ENCODE results near the gene CBX6.
"Not testable (repeated sequence)": the region's sequence is repeated elsewhere in the genome, so short reads cannot be mapped to it uniquely, and the experiment has no call there.

Gene CBX6

DNA sequence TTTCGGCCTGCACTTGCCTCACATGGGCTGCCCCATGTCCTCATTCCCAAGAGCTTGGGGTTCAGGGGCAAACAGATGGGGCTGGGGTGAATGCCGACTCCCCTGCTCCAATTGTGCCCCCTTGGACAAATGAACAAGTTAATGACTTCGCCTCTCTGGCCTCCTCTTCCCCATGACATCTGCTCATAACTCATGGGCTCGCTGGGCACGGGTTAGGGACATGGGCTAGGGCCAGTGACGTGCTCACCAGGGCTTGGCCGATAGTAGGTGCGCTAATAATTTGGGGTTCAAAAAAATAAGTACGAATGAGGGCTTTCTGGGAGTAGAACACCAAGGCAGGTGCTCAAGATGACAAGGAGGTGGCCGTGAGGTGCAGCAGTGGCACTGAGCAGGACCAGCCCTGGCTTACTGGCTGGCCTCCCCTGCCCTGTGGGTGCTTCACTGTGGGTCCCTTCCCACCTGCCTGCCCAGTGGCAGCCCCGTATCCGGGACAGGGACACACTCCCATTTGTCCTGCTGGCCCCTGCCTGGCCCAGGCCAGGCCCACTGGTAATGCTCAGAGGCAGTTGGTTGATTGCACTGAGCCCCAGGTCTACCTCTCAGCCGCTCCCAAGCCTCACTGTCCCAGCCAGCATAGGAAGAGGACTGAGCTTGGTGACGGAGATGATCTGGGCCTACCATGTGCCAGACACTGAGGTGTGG lies 12.3 kb downstream of the CBX6 start:
- DNase-seq: no peak

GRCh38 chr22:38858492-38858891 lies 13.5 kb downstream of the CBX6 start:
- no peak for DNase-seq

DNA sequence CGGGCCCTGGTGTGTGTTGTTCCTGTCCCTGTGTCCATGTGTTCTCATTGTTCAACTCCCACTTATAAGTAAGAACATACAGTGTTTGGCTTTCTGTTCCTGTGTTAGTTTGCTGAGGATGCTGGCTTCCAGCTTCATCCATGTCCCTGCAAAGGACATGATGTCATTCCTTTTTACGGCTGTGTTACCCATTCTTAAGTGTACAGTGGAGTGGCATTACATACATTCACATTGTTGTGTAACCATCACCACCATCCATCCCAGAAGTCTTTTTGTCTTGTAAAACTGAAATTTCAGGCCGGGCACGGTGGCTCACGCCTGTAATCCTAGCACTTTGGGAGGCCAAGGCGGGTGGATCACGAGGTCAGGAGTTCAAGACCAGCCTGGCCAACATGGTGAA lies 17.5 kb downstream of the CBX6 start:
- DNase-seq: not testable (repeated sequence)

DNA sequence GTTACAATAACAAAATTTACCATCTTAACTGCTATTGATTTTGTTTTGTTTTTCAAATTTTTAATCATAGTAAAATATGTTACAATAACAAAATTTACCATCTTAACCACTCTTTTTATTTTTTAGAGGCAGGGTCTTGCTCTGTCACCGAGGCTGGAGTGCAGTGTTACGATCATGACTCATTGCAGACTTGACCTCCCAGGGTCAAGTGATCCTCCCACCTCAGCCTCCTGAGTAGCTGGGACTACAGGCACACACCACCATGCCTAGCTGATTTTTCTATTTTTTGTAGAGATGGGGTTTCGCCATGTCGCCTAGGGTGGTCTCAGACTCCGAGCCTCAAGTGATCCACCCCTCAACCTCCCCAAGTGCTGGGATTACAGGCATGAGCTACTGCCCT lies 18.1 kb downstream of the CBX6 start:
- DNase-seq: not testable (repeated sequence)

DNA sequence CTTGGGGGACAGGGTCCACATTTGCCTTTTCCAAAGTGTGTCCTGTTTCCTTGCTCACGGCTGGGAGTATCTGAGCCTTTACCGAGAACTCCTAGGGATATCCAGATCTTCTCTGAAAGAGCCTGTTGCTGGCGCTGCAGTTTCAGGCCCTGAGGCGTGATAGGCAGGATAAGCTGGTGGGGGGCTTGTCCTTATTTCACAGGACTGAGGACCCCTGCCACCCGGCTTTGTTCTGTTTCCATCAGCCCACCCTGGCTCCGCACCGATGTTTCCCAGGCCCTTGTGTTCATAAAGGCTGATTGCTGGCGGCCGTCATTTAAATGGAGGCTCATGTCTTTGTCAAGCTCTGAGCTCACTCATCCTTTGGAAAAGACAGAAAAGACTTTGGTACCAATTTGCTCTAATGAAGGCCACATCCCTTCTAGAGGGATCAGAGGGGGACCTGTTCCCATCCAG lies 18.8 kb downstream of the CBX6 start:
- no peak for DNase-seq

- no peak for DNase-seq
These were observed 19.5 kb downstream of the CBX6 start for GRCh38 chr22:38852522-38852921.

DNA sequence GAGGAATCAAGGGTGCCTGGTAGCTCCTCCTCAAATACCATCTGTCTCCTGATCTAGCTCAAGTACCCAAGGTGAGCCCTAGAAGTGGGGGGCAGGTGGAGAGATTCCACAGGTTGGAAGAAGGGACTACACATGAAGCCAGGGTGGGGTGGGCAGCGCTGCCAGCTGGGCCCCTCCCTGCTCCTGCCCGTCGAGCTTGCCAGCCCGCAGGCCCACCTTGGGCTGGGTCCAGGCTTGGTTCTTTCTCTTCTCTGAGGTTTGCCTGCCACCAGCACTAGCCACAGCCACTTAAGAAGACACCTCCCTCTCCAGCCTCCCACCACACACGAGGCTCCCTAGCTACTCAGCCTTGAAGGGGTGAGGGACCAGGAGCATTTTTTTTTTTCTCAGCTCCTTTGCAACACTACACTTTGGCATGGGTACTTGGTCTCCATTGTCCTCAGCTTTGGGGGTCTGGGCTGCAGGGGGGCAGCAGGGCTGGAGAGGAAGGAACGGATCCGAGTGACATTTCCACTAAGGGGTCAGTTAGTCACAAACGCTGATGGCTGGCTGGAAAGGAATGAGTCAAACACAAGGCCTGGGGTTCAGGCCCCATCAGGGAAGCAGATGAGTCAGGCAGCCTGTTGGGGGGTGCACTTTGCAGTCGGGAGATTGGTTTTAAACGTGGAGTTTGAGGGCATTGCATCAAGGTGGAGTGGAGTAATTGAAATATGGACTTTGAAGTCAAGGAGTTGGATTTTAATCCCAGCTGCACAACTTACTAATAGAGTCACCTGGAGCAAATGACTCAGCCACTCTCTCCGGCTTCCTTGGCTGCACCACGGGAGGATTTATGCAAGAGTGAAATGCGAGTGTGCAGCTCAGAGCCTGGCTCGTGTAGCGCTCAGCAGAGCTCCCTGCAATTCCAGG lies 20.8 kb downstream of the CBX6 start:
- no peak for DNase-seq

DNA sequence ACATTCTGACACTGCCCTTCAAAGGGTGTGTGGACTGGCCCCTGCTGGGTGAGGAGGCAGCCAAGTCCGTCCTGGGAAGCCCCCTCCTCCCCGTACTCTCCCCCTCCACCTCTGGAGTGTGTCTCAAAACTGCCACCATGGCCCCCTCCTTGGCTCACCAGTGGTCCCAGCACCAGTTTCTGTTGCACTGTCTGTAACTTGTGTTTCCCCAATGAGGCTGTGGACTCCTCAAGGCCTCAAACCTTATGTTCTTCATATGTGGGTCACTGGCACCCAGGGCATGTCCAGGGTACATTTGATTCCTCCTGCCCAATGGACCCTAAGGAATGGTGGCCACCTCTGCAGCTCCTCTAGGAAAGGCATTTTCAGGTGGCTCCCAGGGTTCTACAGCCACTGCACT lies 21.6 kb downstream of the CBX6 start:
- DNase-seq: no peak

GRCh38 chr22:38849811-38850210 lies 22.2 kb downstream of the CBX6 start:
- DNase-seq: no peak

GRCh38 chr22:38846412-38846811 lies 25.6 kb downstream of the CBX6 start:
- DNase-seq: no peak

- no peak for DNase-seq
These were observed 26.8 kb downstream of the CBX6 start for GRCh38 chr22:38845004-38845740.

GRCh38 chr22:38844315-38845003 lies 27.6 kb downstream of the CBX6 start:
- no peak for DNase-seq

GRCh38 chr22:38843657-38844314 lies 28.2 kb downstream of the CBX6 start, which contains the start of gene NPTXR:
Gene NPTXR (minus strand): TSS chr22:38844028.
- no peak for DNase-seq

DNA sequence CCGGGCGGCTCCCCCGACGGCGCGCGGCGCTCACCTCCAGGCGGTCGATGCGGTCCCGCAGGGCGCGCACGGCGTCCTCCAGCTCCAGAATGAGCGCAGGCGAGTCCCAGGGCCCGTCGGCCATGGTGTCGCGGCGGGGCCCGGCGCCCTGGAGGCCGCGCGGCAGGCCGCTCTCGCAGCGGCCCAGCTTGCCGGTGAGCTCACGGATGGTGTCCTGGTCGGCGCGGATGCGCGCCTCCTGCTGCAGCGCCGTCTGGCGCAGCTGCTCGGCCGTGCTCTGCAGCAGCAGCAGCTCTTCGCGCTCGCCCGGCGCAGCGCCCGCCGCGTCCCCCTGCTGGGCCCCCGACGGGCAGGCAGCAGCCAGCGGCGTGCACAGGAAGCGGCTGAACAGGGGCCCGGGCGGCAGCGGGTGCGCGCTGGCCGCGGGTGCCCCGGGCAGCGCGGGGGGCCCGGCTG lies 28.8 kb downstream of the CBX6 start:
- DNase-seq: peak; percentile 23

DNA sequence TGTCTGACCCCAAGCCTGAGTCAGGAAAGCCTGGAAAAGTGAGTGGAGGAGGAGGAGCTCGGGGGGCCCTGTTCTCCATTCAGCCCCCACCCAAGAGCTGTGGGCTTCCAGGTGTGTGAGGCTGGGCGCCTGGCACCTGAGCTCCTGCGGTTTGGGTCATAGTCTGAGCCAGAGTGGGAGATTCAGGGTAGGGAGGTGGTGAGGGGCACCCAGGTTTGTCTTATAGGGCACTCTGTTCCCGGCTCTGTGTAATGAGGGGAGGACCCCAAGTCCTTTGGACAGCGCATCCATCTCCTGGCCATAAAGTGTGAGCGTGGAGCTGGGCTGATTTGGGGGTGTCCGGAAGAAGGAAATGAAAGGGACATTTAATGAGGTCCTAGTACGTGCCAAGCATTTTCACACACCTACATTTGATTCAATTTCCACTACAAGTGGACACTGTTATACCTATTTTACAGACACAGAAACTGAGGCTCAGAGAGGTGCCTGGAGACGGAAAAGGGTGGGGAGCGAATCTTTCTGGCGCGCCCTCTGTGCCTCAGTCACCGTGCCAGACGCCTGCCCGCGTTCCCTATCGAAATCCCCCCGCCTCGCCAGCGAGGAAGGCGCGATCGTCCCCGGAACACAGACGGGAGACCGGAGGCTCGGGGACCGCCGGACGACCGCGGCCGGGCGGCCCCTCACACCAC lies 29.4 kb downstream of the CBX6 start:
- no peak for DNase-seq

DNA sequence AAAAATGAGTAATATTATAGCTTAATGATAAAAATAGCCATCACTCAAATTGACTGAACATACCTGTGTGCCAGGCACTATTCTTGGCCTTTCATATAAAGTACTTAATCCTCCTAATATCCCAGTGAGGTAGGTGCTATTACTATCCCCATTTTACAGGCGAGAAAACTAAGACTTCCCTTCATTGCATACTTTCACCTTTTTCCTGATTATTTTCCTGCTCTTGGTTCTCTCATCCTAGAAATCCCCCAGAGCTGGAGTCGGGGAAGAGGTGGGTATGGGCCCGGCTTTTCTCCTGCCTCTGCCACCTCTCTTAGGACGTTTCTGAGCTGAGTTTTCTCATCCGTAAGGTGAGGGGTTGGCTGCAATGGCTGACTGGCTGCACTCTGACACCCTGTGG lies 30.4 kb downstream of the CBX6 start:
- no peak for DNase-seq

GRCh38 chr22:38841211-38841610 lies 30.8 kb downstream of the CBX6 start:
- DNase-seq: no peak

GRCh38 chr22:38840129-38840528 lies 31.9 kb downstream of the CBX6 start:
- DNase-seq: no peak

DNA sequence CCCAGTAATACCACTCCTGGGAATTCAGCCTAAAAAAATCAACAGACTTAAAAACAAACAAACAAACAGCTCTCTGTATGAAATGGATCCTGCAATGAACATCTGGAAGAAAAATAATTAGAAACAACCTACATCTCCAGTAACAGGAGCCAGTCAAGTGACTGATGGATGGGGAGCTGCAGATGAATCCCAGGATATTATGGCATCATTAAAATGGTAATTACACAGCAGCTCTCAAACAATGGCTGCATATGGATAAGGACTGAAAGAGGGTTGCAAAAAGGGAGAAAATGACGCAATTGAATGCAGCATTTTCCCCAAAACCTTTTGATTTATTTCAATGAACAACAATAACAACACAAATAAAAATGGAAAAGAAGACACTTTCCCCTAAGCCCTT lies 32.3 kb downstream of the CBX6 start:
- no peak for DNase-seq

DNA sequence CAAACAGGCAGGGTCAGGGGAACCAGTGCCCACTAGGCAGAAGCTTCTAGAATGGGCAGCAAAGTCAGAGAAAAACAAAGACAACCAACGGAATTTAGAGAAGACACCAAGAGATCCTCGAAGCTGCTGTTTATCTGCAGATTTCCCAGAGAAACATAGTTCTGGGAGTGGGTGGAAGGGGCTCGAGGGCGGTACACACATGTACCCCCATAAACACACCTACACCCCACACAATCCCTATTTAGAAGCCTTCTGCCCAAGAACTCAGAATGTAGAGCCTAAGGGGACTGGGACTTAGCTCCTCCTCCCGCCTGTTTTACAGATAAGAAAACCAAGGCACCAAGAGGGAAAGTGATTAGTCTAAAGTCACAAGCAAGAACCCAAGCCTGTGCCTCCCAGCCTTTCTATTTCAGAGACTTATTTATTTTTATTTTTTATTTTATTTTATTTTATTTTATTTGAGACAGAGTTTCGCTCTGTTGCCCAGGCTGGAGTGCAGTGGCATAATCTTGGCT lies 34.5 kb downstream of the CBX6 start:
- no peak for DNase-seq

GRCh38 chr22:38835888-38836301 lies 36.1 kb downstream of the CBX6 start:
- no peak for DNase-seq

Data from GDM1 (cell line).